Neural cell (in vitro differentiated cells): ENCODE data around the gene POLR3K. TPM values are rescaled to one million over a fixed set of nuclear protein-coding genes. Genes with fewer than 3 reads are reported as not detected.

Source experiments
- H2AFZ ChIP-seq: fragments of 200-600, 300-800 bp; sonication (generic), shearing (Covaris generic); 2 replicates; pipeline ENCODE4 v1.6.0; 2014; ENCODE audit warnings: low read depth, mild to moderate bottlenecking, antibody characterized with exemption, low read length, moderate library complexity
- H3F3A ChIP-seq: fragments of 200-600 bp; shearing (Covaris generic); 2 replicates; pipeline ENCODE4 v1.6.1; 2016; ENCODE audit warnings: mild to moderate bottlenecking, moderate library complexity, mixed read lengths, antibody characterized with exemption, low read length; ENCODE audit not compliant: insufficient read depth, poor library complexity, severe bottlenecking
- H3K27ac ChIP-seq: fragments of 200-600, 300-800 bp; sonication (generic), shearing (Covaris generic); 2 replicates; pipeline ENCODE4 v1.5.1; 2014; ENCODE audit warnings: mild to moderate bottlenecking, low read length, moderate library complexity
- H3K27me3 ChIP-seq: fragments of 300-800, 200-600 bp; sonication (generic), shearing (Covaris generic); 2 replicates; pipeline ENCODE4 v1.6.0; 2014; ENCODE audit warnings: mild to moderate bottlenecking, low read depth, low read length, moderate library complexity; ENCODE audit not compliant: insufficient read depth
- H3K36me3 ChIP-seq: fragments of 300-800, 200-600 bp; sonication (generic), shearing (Covaris generic); 2 replicates; pipeline ENCODE4 v1.5.1; 2014; ENCODE audit warnings: mild to moderate bottlenecking, antibody characterized with exemption, low read length, moderate library complexity; ENCODE audit not compliant: insufficient read depth
- H3K4me2 ChIP-seq: fragments of 300-800, 200-600 bp; sonication (generic), shearing (Covaris generic); 2 replicates; pipeline ENCODE4 v1.6.0; 2014; ENCODE audit warnings: mild to moderate bottlenecking, low read length
- H3K4me3 ChIP-seq: fragments of 300-800, 200-600 bp; sonication (generic), shearing (Covaris generic); 2 replicates; pipeline ENCODE4 v1.5.1; 2014; ENCODE audit warnings: mild to moderate bottlenecking, low read length, moderate library complexity
- H3K79me2 ChIP-seq: fragments of 200-600 bp; shearing (Covaris generic); replicated peaks from 2 replicates; pipeline ENCODE4 v1.6.0; 2014; ENCODE audit warnings: mild to moderate bottlenecking, low read length, moderate library complexity; ENCODE audit not compliant: insufficient read depth
- H3K9ac ChIP-seq: fragments of 300-800, 200-600 bp; sonication (generic), shearing (Covaris generic); 2 replicates; pipeline ENCODE4 v1.6.1; 2016; ENCODE audit warnings: mild to moderate bottlenecking, low read length, mixed read lengths
- H3K9me2 ChIP-seq: fragments of 200-600 bp; shearing (Covaris generic); 2 replicates; pipeline ENCODE4 v1.6.1; 2016; ENCODE audit warnings: mild to moderate bottlenecking, low read length, mixed read lengths; ENCODE audit not compliant: insufficient read depth
- H3K9me3 ChIP-seq: fragments of 200-600, 300-800 bp; sonication (generic), shearing (Covaris generic); 2 replicates; pipeline ENCODE4 v1.6.1; 2016; ENCODE audit warnings: mild to moderate bottlenecking, mixed run types, low read length, moderate library complexity, mixed read lengths
- H4K20me1 ChIP-seq: fragments of 200-600 bp; shearing (Covaris generic); 2 replicates; pipeline ENCODE4 v1.6.1; 2016; ENCODE audit warnings: mild to moderate bottlenecking, mixed run types; ENCODE audit not compliant: insufficient read depth
- EP300 ChIP-seq: fragments of 450-650 bp; conservative IDR thresholded peaks from 2 replicates; pipeline ENCODE4 v1.6.1; 2014; ENCODE audit warnings: antibody characterized with exemption, mild to moderate bottlenecking, moderate library complexity; ENCODE audit not compliant: poor library complexity, severe bottlenecking
- EZH2 ChIP-seq: fragments of 200-600, 300-800 bp; shearing (Covaris generic), sonication (generic); IDR thresholded peaks from 2 replicates; pipeline ENCODE4 v1.6.1; 2014; ENCODE audit warnings: antibody characterized with exemption, low read length, borderline replicate concordance, mild to moderate bottlenecking; ENCODE audit not compliant: insufficient read depth, poor library complexity, severe bottlenecking
- MXI1 ChIP-seq: fragments of 450-650 bp; conservative IDR thresholded peaks from 2 replicates; pipeline ENCODE4 v1.6.1; 2014; ENCODE audit warnings: antibody characterized with exemption, mild to moderate bottlenecking; ENCODE audit not compliant: poor library complexity, severe bottlenecking
- POLR2AphosphoS5 ChIP-seq: IDR thresholded peaks from 2 replicates; pipeline ENCODE4 v1.6.1; 2012
- RAD21 ChIP-seq: fragments of 450-650 bp; conservative IDR thresholded peaks from 2 replicates; pipeline ENCODE4 v1.6.1; 2014; ENCODE audit warnings: antibody characterized with exemption, mild to moderate bottlenecking, moderate library complexity
- SMC3 ChIP-seq: fragments of 450-650 bp; conservative IDR thresholded peaks from 2 replicates; pipeline ENCODE4 v1.6.1; 2014; ENCODE audit warnings: antibody characterized with exemption, mild to moderate bottlenecking, moderate library complexity; ENCODE audit not compliant: poor library complexity
- TAF1 ChIP-seq: IDR thresholded peaks from 2 replicates; pipeline ENCODE4 v1.6.1; 2012; ENCODE audit warnings: low read depth
- polyA plus RNA-seq: library from polyadenylated mRNA; depleted of rRNA; stranded (reverse); fragments of >200 nt; gene quantifications from 2 replicates; pipeline ENCODE4 v1.2.3, GENCODE V29; 2014
- TF ChIP-seq, protein P1 (sequence below): fragments of 450-650 bp; IDR thresholded peaks from 2 replicates; pipeline ENCODE4 v1.5.1; 2014; ENCODE audit warnings: antibody characterized with exemption, mild to moderate bottlenecking, moderate library complexity; ENCODE audit not compliant: poor library complexity, severe bottlenecking
- TF ChIP-seq, protein P2 (sequence below): IDR thresholded peaks from 2 replicates; pipeline ENCODE4 v1.6.1; 2012; ENCODE audit warnings: borderline replicate concordance

POLR3K gene
- polyA plus RNA-seq, 1 donor from 2014 or later = 7.1 TPM

- H4K20me1 ChIP-seq = no peaks in the 10 kb centered on the region
- no peaks in the 10 kb centered on the region for H3F3A ChIP-seq
- no peaks in the 10 kb centered on the region for H3K79me2 ChIP-seq
- H2AFZ ChIP-seq = no peak overlapping the region
- no peak overlapping the region for H3K27ac ChIP-seq
- H3K4me2 ChIP-seq = no peak overlapping the region
- no peaks in the 10 kb centered on the region for H3K9me3 ChIP-seq
- H3K4me3 ChIP-seq = no peak overlapping the region
- H3K9me2 ChIP-seq = no peaks in the 10 kb centered on the region
- H3K27me3 ChIP-seq = no peaks in the 10 kb centered on the region
- no peak overlapping the region for H3K9ac ChIP-seq
- TF ChIP-seq TAF1 (no peak), RAD21 (no peak)
- H3K36me3 ChIP-seq = no peaks in the 10 kb centered on the region
Observed at GRCh38 chr16:37511-37910, 15.9 kb downstream of the POLR3K start.

DNA sequence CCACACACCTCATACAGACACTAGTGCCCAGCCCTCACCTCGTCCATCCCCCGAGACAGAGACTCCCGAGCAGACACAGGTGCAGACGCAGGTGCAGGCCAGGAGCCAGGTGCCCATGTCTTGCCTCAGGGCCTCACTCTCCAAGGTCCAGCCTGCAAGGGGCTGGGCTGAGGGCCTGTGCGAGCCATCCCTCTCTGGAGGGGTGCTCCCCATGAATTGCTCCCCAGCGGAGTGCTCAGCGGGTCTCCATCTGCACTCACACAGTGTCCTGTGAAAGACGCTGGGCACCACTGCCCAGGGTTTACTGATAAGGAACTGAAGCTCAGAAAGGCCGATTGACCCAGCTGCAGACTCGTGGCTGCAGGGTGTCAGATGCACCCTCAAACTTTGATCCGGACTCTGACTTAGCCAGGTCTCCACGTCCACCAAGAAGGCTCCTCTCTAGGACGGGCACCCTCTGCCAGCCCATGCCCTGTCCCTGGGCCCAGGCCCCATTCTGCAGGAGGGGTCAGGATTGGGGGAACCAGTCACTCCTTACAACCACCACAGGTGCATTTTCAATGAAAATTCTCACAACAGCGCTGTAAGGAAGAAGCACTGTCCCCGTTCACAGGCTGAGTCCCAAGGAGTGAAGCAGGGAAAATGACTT lies 16.9 kb downstream of the POLR3K start:
- H3K9ac ChIP-seq = no peak overlapping the region
- H3K36me3 ChIP-seq = no peaks in the 10 kb centered on the region
- no peaks in the 10 kb centered on the region for H3K27me3 ChIP-seq
- no peaks in the 10 kb centered on the region for H3K9me3 ChIP-seq
- no peak overlapping the region for H3K27ac ChIP-seq
- no peaks in the 10 kb centered on the region for H3K9me2 ChIP-seq
- H2AFZ ChIP-seq = no peak overlapping the region
- no peak overlapping the region for H3K4me3 ChIP-seq
- no peaks in the 10 kb centered on the region for H3F3A ChIP-seq
- no peaks in the 10 kb centered on the region for H3K79me2 ChIP-seq
- no peak overlapping the region for H3K4me2 ChIP-seq
- TF ChIP-seq RAD21 (no peak), MXI1 (no peak), EP300 (no peak), EZH2 (no peak), POLR2AphosphoS5 (no peak), TAF1 (no peak), SMC3 (no peak)
- TF ChIP-seq, protein P1, sequence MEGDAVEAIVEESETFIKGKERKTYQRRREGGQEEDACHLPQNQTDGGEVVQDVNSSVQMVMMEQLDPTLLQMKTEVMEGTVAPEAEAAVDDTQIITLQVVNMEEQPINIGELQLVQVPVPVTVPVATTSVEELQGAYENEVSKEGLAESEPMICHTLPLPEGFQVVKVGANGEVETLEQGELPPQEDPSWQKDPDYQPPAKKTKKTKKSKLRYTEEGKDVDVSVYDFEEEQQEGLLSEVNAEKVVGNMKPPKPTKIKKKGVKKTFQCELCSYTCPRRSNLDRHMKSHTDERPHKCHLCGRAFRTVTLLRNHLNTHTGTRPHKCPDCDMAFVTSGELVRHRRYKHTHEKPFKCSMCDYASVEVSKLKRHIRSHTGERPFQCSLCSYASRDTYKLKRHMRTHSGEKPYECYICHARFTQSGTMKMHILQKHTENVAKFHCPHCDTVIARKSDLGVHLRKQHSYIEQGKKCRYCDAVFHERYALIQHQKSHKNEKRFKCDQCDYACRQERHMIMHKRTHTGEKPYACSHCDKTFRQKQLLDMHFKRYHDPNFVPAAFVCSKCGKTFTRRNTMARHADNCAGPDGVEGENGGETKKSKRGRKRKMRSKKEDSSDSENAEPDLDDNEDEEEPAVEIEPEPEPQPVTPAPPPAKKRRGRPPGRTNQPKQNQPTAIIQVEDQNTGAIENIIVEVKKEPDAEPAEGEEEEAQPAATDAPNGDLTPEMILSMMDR = no peak
- TF ChIP-seq, protein P2, sequence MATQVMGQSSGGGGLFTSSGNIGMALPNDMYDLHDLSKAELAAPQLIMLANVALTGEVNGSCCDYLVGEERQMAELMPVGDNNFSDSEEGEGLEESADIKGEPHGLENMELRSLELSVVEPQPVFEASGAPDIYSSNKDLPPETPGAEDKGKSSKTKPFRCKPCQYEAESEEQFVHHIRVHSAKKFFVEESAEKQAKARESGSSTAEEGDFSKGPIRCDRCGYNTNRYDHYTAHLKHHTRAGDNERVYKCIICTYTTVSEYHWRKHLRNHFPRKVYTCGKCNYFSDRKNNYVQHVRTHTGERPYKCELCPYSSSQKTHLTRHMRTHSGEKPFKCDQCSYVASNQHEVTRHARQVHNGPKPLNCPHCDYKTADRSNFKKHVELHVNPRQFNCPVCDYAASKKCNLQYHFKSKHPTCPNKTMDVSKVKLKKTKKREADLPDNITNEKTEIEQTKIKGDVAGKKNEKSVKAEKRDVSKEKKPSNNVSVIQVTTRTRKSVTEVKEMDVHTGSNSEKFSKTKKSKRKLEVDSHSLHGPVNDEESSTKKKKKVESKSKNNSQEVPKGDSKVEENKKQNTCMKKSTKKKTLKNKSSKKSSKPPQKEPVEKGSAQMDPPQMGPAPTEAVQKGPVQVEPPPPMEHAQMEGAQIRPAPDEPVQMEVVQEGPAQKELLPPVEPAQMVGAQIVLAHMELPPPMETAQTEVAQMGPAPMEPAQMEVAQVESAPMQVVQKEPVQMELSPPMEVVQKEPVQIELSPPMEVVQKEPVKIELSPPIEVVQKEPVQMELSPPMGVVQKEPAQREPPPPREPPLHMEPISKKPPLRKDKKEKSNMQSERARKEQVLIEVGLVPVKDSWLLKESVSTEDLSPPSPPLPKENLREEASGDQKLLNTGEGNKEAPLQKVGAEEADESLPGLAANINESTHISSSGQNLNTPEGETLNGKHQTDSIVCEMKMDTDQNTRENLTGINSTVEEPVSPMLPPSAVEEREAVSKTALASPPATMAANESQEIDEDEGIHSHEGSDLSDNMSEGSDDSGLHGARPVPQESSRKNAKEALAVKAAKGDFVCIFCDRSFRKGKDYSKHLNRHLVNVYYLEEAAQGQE = no peak
- no peaks in the 10 kb centered on the region for H4K20me1 ChIP-seq
